DMS114 treated with DMSO at 0.1 percent for 48 hours (cell line): ENCODE results near the gene AMBN.
"Not testable (repeated sequence)": the region's sequence is repeated elsewhere in the genome, so short reads cannot be mapped to it uniquely, and the experiment has no call there.

Source experiments
- DNase-seq: peaks from one replicate; lab custom pipeline; 2025; ENCODE audit not compliant: unreplicated experiment; lab: John Stamatoyannopoulos, UW

AMBN gene

GRCh38 chr4:70607334-70607853 lies 15.3 kb downstream of the AMBN start:
- no peak for DNase-seq

- no peak for DNase-seq
These were observed 16.3 kb downstream of the AMBN start for GRCh38 chr4:70608324-70608723.

- DNase-seq, result no peak
These were observed 21.5 kb downstream of the AMBN start for GRCh38 chr4:70613306-70614183.

- DNase-seq, result no peak
These were observed 22.1 kb downstream of the AMBN start for GRCh38 chr4:70614184-70614555.

- DNase-seq, result no peak
These were observed 27.2 kb downstream of the AMBN start for GRCh38 chr4:70619288-70619687.

- no peak for DNase-seq
These were observed 27.7 kb downstream of the AMBN start for GRCh38 chr4:70619778-70620177.

GRCh38 chr4:70623323-70623722 lies 31.3 kb downstream of the AMBN start:
- DNase-seq, result no peak

- DNase-seq, result no peak
These were observed 32.3 kb downstream of the AMBN start for GRCh38 chr4:70624226-70624793.

- DNase-seq, result no peak
These were observed 35.6 kb downstream of the AMBN start for GRCh38 chr4:70627620-70628019.

GRCh38 chr4:70628444-70628843 lies 36.4 kb downstream of the AMBN start, which contains the start of gene ENAM:
Gene ENAM (plus strand): TSS chr4:70628744. CDS start chr4:70629501, 757 bp downstream.
- DNase-seq, result no peak

GRCh38 chr4:70629469-70630090 lies 37.5 kb downstream of the AMBN start:
- no peak for DNase-seq

GRCh38 chr4:70630162-70630561 lies 38.1 kb downstream of the AMBN start:
- no peak for DNase-seq

GRCh38 chr4:70632028-70632427 lies 40.0 kb downstream of the AMBN start:
- no peak for DNase-seq

GRCh38 chr4:70634482-70634881 lies 42.4 kb downstream of the AMBN start:
- DNase-seq, result no peak

GRCh38 chr4:70637239-70637913 lies 45.3 kb downstream of the AMBN start:
- DNase-seq, result no peak

- no peak for DNase-seq
These were observed 48.1 kb downstream of the AMBN start for GRCh38 chr4:70640192-70640591.

- DNase-seq, result not testable (repeated sequence)
These were observed 58.7 kb downstream of the AMBN start for GRCh38 chr4:70650741-70651140.

GRCh38 chr4:70651864-70652506 lies 59.9 kb downstream of the AMBN start:
- DNase-seq, result peak; percentile 25

GRCh38 chr4:70654605-70655011 lies 62.6 kb downstream of the AMBN start:
- no peak for DNase-seq
